Measurements from ENCODE around the gene DOCK2. TPM values are rescaled to one million over a fixed set of nuclear protein-coding genes. Genes with fewer than 3 reads are reported as not detected.
A peak's percentile ranks its signal among the peaks of the same experiment; 100 is the strongest.

DOCK2 gene
- total RNA-seq, 1 donor from 2014 or later, result 1.1 TPM

DNA sequence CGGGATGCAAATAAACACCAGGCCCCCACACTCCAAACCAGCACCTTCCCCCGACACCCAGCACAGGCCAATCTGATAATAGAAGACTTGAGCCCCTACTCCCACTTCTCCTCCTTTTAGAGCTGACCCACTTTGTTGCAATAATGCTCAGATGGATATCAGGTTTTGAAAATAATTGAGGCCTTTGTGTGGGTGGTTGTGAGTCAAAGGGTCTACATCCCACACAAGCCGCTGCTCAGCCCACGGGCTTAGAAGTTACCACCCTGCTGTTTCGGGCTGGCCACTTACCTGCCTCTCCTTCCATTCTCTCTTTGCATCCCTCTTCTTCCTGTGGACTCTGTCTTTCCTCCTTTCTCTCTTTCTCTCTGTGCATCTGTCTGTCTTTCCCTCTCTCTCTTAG is 432.4 kb downstream of the DOCK2 start:
- no peak overlapping the region for H3K27ac Mint-ChIP-seq
- no peaks in the 10 kb centered on the region for H3K36me3 ChIP-seq
- no peaks in the 10 kb centered on the region for H3F3A ChIP-seq (ENCODE audit: low read depth)
- H3K27ac ChIP-seq, result no peak overlapping the region
- H3K4me2 ChIP-seq, result no peak overlapping the region
- H3K4me3 ChIP-seq, result no peak overlapping the region
- no peaks in the 10 kb centered on the region for H4K20me1 ChIP-seq (ENCODE audit: low read depth)
- DNase-seq (ENCODE audit: low spot score), result no peak
- H3K36me3 Mint-ChIP-seq, result no peaks in the 10 kb centered on the region
- peaks cover 16% of the 10 kb centered on the region for H3K4me1 ChIP-seq
- no peaks in the 10 kb centered on the region for H3K27me3 Mint-ChIP-seq (ENCODE audit: insufficient read depth, low read depth)
- peak overlapping the region; percentile 64 for H2AFZ ChIP-seq (replicated peaks)
- no peak overlapping the region for H3K4me3 Mint-ChIP-seq
- H3K9me3 Mint-ChIP-seq, result no peaks in the 10 kb centered on the region
- H3K27me3 ChIP-seq, result no peaks in the 10 kb centered on the region
- TF ChIP-seq CTCF (IDR thresholded peaks at IDR 0.05), result no peak
- no peak for TF ChIP-seq EZH2 (IDR thresholded peaks at IDR 0.05)
- no peak for TF ChIP-seq EZH2phosphoT487 (IDR thresholded peaks at IDR 0.05)
- H3K79me2 ChIP-seq (ENCODE audit: low read depth), result no peaks in the 10 kb centered on the region
- H3K9ac ChIP-seq, result no peak overlapping the region
- no peaks in the 10 kb centered on the region for H3K9me3 ChIP-seq (ENCODE audit: low read depth)
- peaks cover 4% of the 10 kb centered on the region for H3K4me1 Mint-ChIP-seq

- TF ChIP-seq CTCF (IDR thresholded peaks at IDR 0.05) (peak; percentile 82), EZH2 (IDR thresholded peaks at IDR 0.05) (no peak), EZH2phosphoT487 (IDR thresholded peaks at IDR 0.05) (no peak)
- peak; percentile 88 for DNase-seq (ENCODE audit: low spot score)
- no peaks in the 10 kb centered on the region for H4K20me1 ChIP-seq (ENCODE audit: low read depth)
- Mint-ChIP-seq H3K4me3 (no peak overlapping the region), H3K9me3 (no peaks in the 10 kb centered on the region), H3K27me3 (ENCODE audit: insufficient read depth, low read depth) (no peaks in the 10 kb centered on the region), H3K4me1 (peaks cover 14% of the 10 kb centered on the region), H3K36me3 (no peaks in the 10 kb centered on the region), H3K27ac (no peak overlapping the region)
- no peaks in the 10 kb centered on the region for H3K9me3 ChIP-seq (ENCODE audit: low read depth)
- H3K27ac ChIP-seq, result no peak overlapping the region
- H3K27me3 ChIP-seq, result no peaks in the 10 kb centered on the region
- no peaks in the 10 kb centered on the region for H3K79me2 ChIP-seq (ENCODE audit: low read depth)
- no peaks in the 10 kb centered on the region for H3F3A ChIP-seq (ENCODE audit: low read depth)
- no peaks in the 10 kb centered on the region for H3K36me3 ChIP-seq
- H3K9ac ChIP-seq, result no peak overlapping the region
- peaks cover 16% of the 10 kb centered on the region for H3K4me1 ChIP-seq
- no peak overlapping the region for H3K4me3 ChIP-seq
- H3K4me2 ChIP-seq, result no peak overlapping the region
- peak overlapping the region; percentile 64 for H2AFZ ChIP-seq (replicated peaks)
Measured at GRCh38 chr5:170070556-170071412, 433.7 kb downstream of the DOCK2 start.

- Histone ChIP-seq H3K27ac (no peak overlapping the region), H3K4me2 (no peak overlapping the region), H3K9me3 (ENCODE audit: low read depth) (no peaks in the 10 kb centered on the region), H3F3A (ENCODE audit: low read depth) (no peaks in the 10 kb centered on the region), H3K79me2 (ENCODE audit: low read depth) (no peaks in the 10 kb centered on the region), H3K4me1 (peaks cover 16% of the 10 kb centered on the region), H3K9ac (no peak overlapping the region), H3K4me3 (no peak overlapping the region), H2AFZ (replicated peaks) (no peak overlapping the region), H3K27me3 (no peaks in the 10 kb centered on the region), H3K36me3 (no peaks in the 10 kb centered on the region), H4K20me1 (ENCODE audit: low read depth) (no peaks in the 10 kb centered on the region)
- DNase-seq (ENCODE audit: low spot score), result no peak
- Mint-ChIP-seq H3K4me1 (peaks cover 15% of the 10 kb centered on the region), H3K27ac (no peak overlapping the region), H3K27me3 (ENCODE audit: insufficient read depth, low read depth) (no peaks in the 10 kb centered on the region), H3K9me3 (no peaks in the 10 kb centered on the region), H3K4me3 (no peak overlapping the region), H3K36me3 (no peaks in the 10 kb centered on the region)
- TF ChIP-seq EZH2 (IDR thresholded peaks at IDR 0.05) (no peak), CTCF (IDR thresholded peaks at IDR 0.05) (no peak), EZH2phosphoT487 (IDR thresholded peaks at IDR 0.05) (no peak)
Measured at GRCh38 chr5:170071748-170072147, 434.7 kb downstream of the DOCK2 start.

Measured in neural progenitor cell (in vitro differentiated cells).